Naive B cell (primary cell): ENCODE measurements around the gene ARHGAP30. TPM values are rescaled to one million over a fixed set of nuclear protein-coding genes. Genes with fewer than 3 reads are reported as not detected.

ENCODE experiments used
- ATAC-seq, 2 donors: fragments of 150-1000 bp; cut with Tn5 transposase; 2 replicates each; pipeline ENCODE4 v1.10.0; 2021; ENCODE audit warnings: low read depth in 2 of 2, mild to moderate bottlenecking in 2 of 2, moderate library complexity in 2 of 2
- DNase-seq: peaks from one replicate; pipeline ENCODE4 v3.0.0; 2022
- H3K27ac Mint-ChIP-seq, 6 donors: one replicate each; pipeline ENCODE4 v1.8.0; 2020 to 2022; ENCODE audit warnings: mild to moderate bottlenecking in 6 of 6, mixed read lengths in 6 of 6, moderate library complexity in 5 of 6, inconsistent platforms in 2 of 6
- H3K27me3 Mint-ChIP-seq, 3 donors: one replicate each; pipeline ENCODE4 v1.8.0; 2021 to 2022; ENCODE audit warnings: mixed read lengths in 3 of 3, mild to moderate bottlenecking in 1 of 3
- H3K36me3 Mint-ChIP-seq, 2 donors: one replicate each; pipeline ENCODE4 v1.8.0; 2020 to 2022; ENCODE audit warnings: mixed read lengths in 2 of 2, inconsistent platforms in 1 of 2, mild to moderate bottlenecking in 1 of 2
- H3K4me1 Mint-ChIP-seq, 3 donors: one replicate each; pipeline ENCODE4 v1.8.0; 2020 to 2022; ENCODE audit warnings: mixed read lengths in 3 of 3, inconsistent platforms in 1 of 3, mild to moderate bottlenecking in 1 of 3, moderate library complexity in 1 of 3
- H3K4me3 Mint-ChIP-seq, 8 donors: one replicate each; pipeline ENCODE4 v1.8.0; 2020 to 2022; ENCODE audit warnings: mild to moderate bottlenecking in 8 of 8, mixed read lengths in 8 of 8, moderate library complexity in 8 of 8, inconsistent platforms in 2 of 8
- H3K9me3 Mint-ChIP-seq, 7 donors: one replicate each; pipeline ENCODE4 v1.8.0; 2020 to 2022; ENCODE audit warnings: mixed read lengths in 7 of 7, mild to moderate bottlenecking in 5 of 7, inconsistent platforms in 2 of 7, moderate library complexity in 1 of 7
- polyA plus RNA-seq, 6 donors: library from polyadenylated mRNA; unstranded; fragments of 300-500 nt; fragmentation: Illumina TruSeq; gene quantifications; one replicate each; pipeline ENCODE4 v1.2.3, GENCODE V29; 2021; ENCODE audit warnings: low read depth in 6 of 6

ARHGAP30 gene
- polyA plus RNA-seq, 6 donors from 2014 or later = 42.4 to 154 (median 82.6) TPM

- no peaks in the 10 kb centered on the region for H3K36me3 Mint-ChIP-seq
- H3K4me3 Mint-ChIP-seq = peak within 1 kb of the TSS; percentile 79 to 95 (median 91)
- peaks cover 24 to 29% (median 28%) of the 10 kb centered on the region in 3 donors for H3K4me1 Mint-ChIP-seq
- ATAC-seq (peak; percentile 79 to 81), DNase-seq (peak; percentile 66)
- peaks cover 0 to 5% (median 0%) of the 10 kb centered on the region in 7 donors for H3K9me3 Mint-ChIP-seq
- peaks cover 0 to 6% (median 0%) of the 10 kb centered on the region in 3 donors for H3K27me3 Mint-ChIP-seq
- H3K27ac Mint-ChIP-seq = peak within 1 kb of the TSS; percentile 92 to 100 (median 98)
Observed at GRCh38 chr1:161098210-161099068, 28.7 kb upstream of the ARHGAP30 start, which contains the start of gene KLHDC9. KLHDC9 (plus strand) TSS chr1:161098361; CDS start chr1:161098536, 175 bp downstream.

- Mint-ChIP-seq H3K9me3 (peaks cover 0 to 5% (median 0%) of the 10 kb centered on the region in 7 donors), H3K27ac (peak overlapping the region in 3 of 6 donors; percentile 97 to 100 (median 98)), H3K36me3 (no peaks in the 10 kb centered on the region), H3K4me1 (peaks cover 24 to 29% (median 28%) of the 10 kb centered on the region in 3 donors), H3K4me3 (peak overlapping the region in 4 of 8 donors; percentile 2 to 93 (median 53)), H3K27me3 (peaks cover 0 to 10% (median 0%) of the 10 kb centered on the region in 3 donors)
- DNase-seq (no peak), ATAC-seq (no peak)
Observed at GRCh38 chr1:161096530-161096929, 26.8 kb upstream of the ARHGAP30 start.

- DNase-seq = no peak
- Mint-ChIP-seq H3K4me1 (peaks cover 24 to 29% (median 28%) of the 10 kb centered on the region in 3 donors), H3K4me3 (peak overlapping the region in 2 of 8 donors; percentile 15 to 91), H3K9me3 (peaks cover 0 to 5% (median 0%) of the 10 kb centered on the region in 7 donors), H3K27ac (peak overlapping the region in 3 of 6 donors; percentile 66 to 98 (median 89)), H3K36me3 (no peaks in the 10 kb centered on the region), H3K27me3 (peaks cover 0 to 10% (median 0%) of the 10 kb centered on the region in 3 donors)
- no peak for ATAC-seq
Observed at GRCh38 chr1:161096015-161096414, 26.3 kb upstream of the ARHGAP30 start.

GRCh38 chr1:161095230-161095629 is 25.5 kb upstream of the ARHGAP30 start:
- no peak overlapping the region for H3K4me3 Mint-ChIP-seq
- peaks cover 0 to 5% (median 0%) of the 10 kb centered on the region in 7 donors for H3K9me3 Mint-ChIP-seq
- H3K27me3 Mint-ChIP-seq = peaks cover 0 to 10% (median 0%) of the 10 kb centered on the region in 3 donors
- ATAC-seq (no peak), DNase-seq (no peak)
- H3K36me3 Mint-ChIP-seq = no peaks in the 10 kb centered on the region
- H3K4me1 Mint-ChIP-seq = peaks cover 24 to 29% (median 28%) of the 10 kb centered on the region in 3 donors
- H3K27ac Mint-ChIP-seq = peak overlapping the region in 3 of 6 donors; percentile 14 to 89 (median 75)

- Mint-ChIP-seq H3K27ac (peak overlapping the region in 2 of 6 donors; percentile 10 to 14), H3K4me3 (peak overlapping the region in 1 of 8 donors; percentile 15), H3K36me3 (no peaks in the 10 kb centered on the region), H3K27me3 (peaks cover 0 to 10% (median 0%) of the 10 kb centered on the region in 3 donors), H3K9me3 (peaks cover 0 to 5% (median 0%) of the 10 kb centered on the region in 7 donors), H3K4me1 (peaks cover 24 to 29% (median 28%) of the 10 kb centered on the region in 3 donors)
- no peak for ATAC-seq
- DNase-seq = no peak
Observed at GRCh38 chr1:161094481-161094880, 24.8 kb upstream of the ARHGAP30 start.

- Mint-ChIP-seq H3K9me3 (peaks cover 0 to 3% (median 0%) of the 10 kb centered on the region in 7 donors), H3K4me1 (peaks cover 13 to 17% (median 14%) of the 10 kb centered on the region in 3 donors), H3K27ac (no peak overlapping the region), H3K4me3 (no peak overlapping the region), H3K36me3 (no peaks in the 10 kb centered on the region), H3K27me3 (peaks cover 0 to 17% (median 0%) of the 10 kb centered on the region in 3 donors)
- DNase-seq = no peak
- ATAC-seq = no peak
Observed at GRCh38 chr1:161092621-161093028, 22.9 kb upstream of the ARHGAP30 start.

- Mint-ChIP-seq H3K4me3 (no peak overlapping the region), H3K27me3 (peaks cover 0 to 14% (median 0%) of the 10 kb centered on the region in 3 donors), H3K36me3 (no peaks in the 10 kb centered on the region), H3K27ac (peak overlapping the region in 1 of 6 donors; percentile 57), H3K4me1 (peaks cover 7 to 11% (median 7%) of the 10 kb centered on the region in 3 donors), H3K9me3 (no peaks in the 10 kb centered on the region)
- ATAC-seq (no peak), DNase-seq (no peak)
Observed at GRCh38 chr1:161091796-161092507, 22.3 kb upstream of the ARHGAP30 start.

- no peaks in the 10 kb centered on the region for H3K9me3 Mint-ChIP-seq
- no peak for DNase-seq
- no peak overlapping the region for H3K27ac Mint-ChIP-seq
- H3K4me1 Mint-ChIP-seq = peaks cover 1 to 3% (median 2%) of the 10 kb centered on the region in 3 donors
- ATAC-seq = no peak
- peaks cover 0 to 14% (median 3%) of the 10 kb centered on the region in 3 donors for H3K27me3 Mint-ChIP-seq
- H3K4me3 Mint-ChIP-seq = no peak overlapping the region
- H3K36me3 Mint-ChIP-seq = no peaks in the 10 kb centered on the region
Observed at GRCh38 chr1:161091093-161091492, 21.4 kb upstream of the ARHGAP30 start.

GRCh38 chr1:161090617-161091016 is 20.9 kb upstream of the ARHGAP30 start:
- H3K36me3 Mint-ChIP-seq = no peaks in the 10 kb centered on the region
- peaks cover 0 to 14% (median 8%) of the 10 kb centered on the region in 3 donors for H3K27me3 Mint-ChIP-seq
- H3K4me3 Mint-ChIP-seq = no peak overlapping the region
- H3K9me3 Mint-ChIP-seq = no peaks in the 10 kb centered on the region
- DNase-seq (no peak), ATAC-seq (no peak)
- no peak overlapping the region for H3K27ac Mint-ChIP-seq
- no peaks in the 10 kb centered on the region for H3K4me1 Mint-ChIP-seq

GRCh38 chr1:161089938-161090337 is 20.2 kb upstream of the ARHGAP30 start:
- Mint-ChIP-seq H3K27me3 (peaks cover 0 to 14% (median 9%) of the 10 kb centered on the region in 3 donors), H3K4me1 (no peaks in the 10 kb centered on the region), H3K27ac (peak overlapping the region in 1 of 6 donors; percentile 39), H3K36me3 (no peaks in the 10 kb centered on the region), H3K9me3 (no peaks in the 10 kb centered on the region), H3K4me3 (no peak overlapping the region)
- ATAC-seq (no peak), DNase-seq (no peak)

- H3K27ac Mint-ChIP-seq = peak within 1 kb of the TSS in 1 of 6 donors; percentile 39
- DNase-seq (no peak), ATAC-seq (no peak)
- no peaks in the 10 kb centered on the region for H3K9me3 Mint-ChIP-seq
- H3K4me1 Mint-ChIP-seq = no peaks in the 10 kb centered on the region
- peaks cover 0 to 14% (median 9%) of the 10 kb centered on the region in 3 donors for H3K27me3 Mint-ChIP-seq
- no peaks in the 10 kb centered on the region for H3K36me3 Mint-ChIP-seq
- H3K4me3 Mint-ChIP-seq = no peak within 1 kb of the TSS
Observed at GRCh38 chr1:161089251-161089924, 19.7 kb upstream of the ARHGAP30 start, which contains the start of gene NECTIN4. NECTIN4 (minus strand) TSS chr1:161089558; CDS start chr1:161089296, 262 bp downstream.

GRCh38 chr1:161088587-161089110 is 19.0 kb upstream of the ARHGAP30 start:
- no peaks in the 10 kb centered on the region for H3K4me1 Mint-ChIP-seq
- DNase-seq (no peak), ATAC-seq (no peak)
- H3K4me3 Mint-ChIP-seq = no peak overlapping the region
- peaks cover 0 to 20% (median 9%) of the 10 kb centered on the region in 3 donors for H3K27me3 Mint-ChIP-seq
- no peak overlapping the region for H3K27ac Mint-ChIP-seq
- no peaks in the 10 kb centered on the region for H3K9me3 Mint-ChIP-seq
- no peaks in the 10 kb centered on the region for H3K36me3 Mint-ChIP-seq
